PC-3 (cell line): Measurements from ENCODE around the gene C1orf52. TPM values are rescaled to one million over a fixed set of nuclear protein-coding genes. Genes with fewer than 3 reads are reported as not detected.

Source experiments
- ATAC-seq: fragments of 200-7000 bp; cut with Tn5 transposase; 2 replicates; pipeline ENCODE4 v1.9.1; 2020; ENCODE audit warnings: mild to moderate bottlenecking, moderate library complexity
- BruUV-seq: library from RNA; stranded (reverse); fragments of 400-500 nt; replicated peaks from 2 replicates; lab custom pipeline; 2021; lab: Mats Ljungman, UMichigan
- CTCF ChIA-PET: fragments of 300-600 bp; sonication (Branson Sonifier 250); formaldehyde crosslinking; loops from one replicate; lab custom pipeline; 2022; ENCODE audit warnings: antibody characterized with exemption; lab: Charles Lee
- POLR2A ChIA-PET: fragments of 300-600 bp; sonication (Branson Sonifier 250); formaldehyde crosslinking; loops from one replicate; lab custom pipeline; 2022; ENCODE audit warnings: antibody characterized with exemption; ENCODE audit not compliant: unreplicated experiment; lab: Charles Lee
- DNase-seq: peaks from one replicate; pipeline ENCODE4 v3.0.0-alpha.2; 2015
- H2AFZ ChIP-seq: fragments of 300-600 bp; sonication (generic); 2 replicates; pipeline ENCODE4 v1.6.0; 2016; ENCODE audit warnings: antibody characterized with exemption, low read length
- H3F3A ChIP-seq: fragments of 300-600 bp; sonication (generic); one replicate; pipeline ENCODE4 v1.6.0; 2017; ENCODE audit warnings: antibody characterized with exemption, low read length, control low read depth, mild to moderate bottlenecking; ENCODE audit not compliant: unreplicated experiment
- H3K27ac ChIP-seq: fragments of 300-600 bp; sonication (generic); 2 replicates; pipeline ENCODE4 v1.5.1; 2016; ENCODE audit warnings: mild to moderate bottlenecking, low read length
- H3K27me3 ChIP-seq: fragments of 300-600 bp; sonication (generic); 2 replicates; pipeline ENCODE4 v1.6.1; 2016; ENCODE audit warnings: low read length, mixed read lengths
- H3K36me3 ChIP-seq: fragments of 300-600 bp; sonication (generic); 2 replicates; pipeline ENCODE4 v1.6.1; 2016; ENCODE audit warnings: low read depth, mixed run types, low read length, mixed read lengths
- H3K4me1 ChIP-seq: fragments of 300-600 bp; sonication (generic); 2 replicates; pipeline ENCODE4 v1.5.1; 2016; ENCODE audit warnings: low read length; ENCODE audit not compliant: insufficient read depth
- H3K4me2 ChIP-seq: fragments of 300-600 bp; sonication (generic); 2 replicates; pipeline ENCODE4 v1.6.0; 2016; ENCODE audit warnings: low read length
- H3K4me3 ChIP-seq: fragments of 300-600 bp; sonication (generic); 2 replicates; pipeline ENCODE4 v1.5.1; 2016; ENCODE audit warnings: mild to moderate bottlenecking, low read length, mixed read lengths
- H3K79me2 ChIP-seq: fragments of 300-600 bp; sonication (generic); 2 replicates; pipeline ENCODE4 v1.6.1; 2017; ENCODE audit warnings: low read length, mixed read lengths
- H3K9ac ChIP-seq: fragments of 300-600 bp; sonication (generic); 2 replicates; pipeline ENCODE4 v1.6.0; 2016; ENCODE audit warnings: mild to moderate bottlenecking, low read length
- H3K9me2 ChIP-seq: fragments of 300-600 bp; sonication (generic); replicated peaks from 2 replicates; pipeline ENCODE4 v1.6.1; 2016; ENCODE audit warnings: mixed run types, low read length, mixed read lengths
- H3K9me3 ChIP-seq: fragments of 300-600 bp; sonication (generic); 2 replicates; pipeline ENCODE4 v1.6.1; 2016; ENCODE audit warnings: low read length, mixed read lengths
- H4K20me1 ChIP-seq: fragments of 300-600 bp; sonication (generic); 2 replicates; pipeline ENCODE4 v1.6.1; 2016; ENCODE audit warnings: low read length, mixed read lengths
- CTCF ChIP-seq: fragments of 300-600 bp; sonication (generic); conservative IDR thresholded peaks from 2 replicates; pipeline ENCODE4 v1.5.1; 2017; ENCODE audit warnings: antibody characterized with exemption, low read depth, mild to moderate bottlenecking, low read length
- EZH2 ChIP-seq: fragments of 300-600 bp; sonication (generic); IDR thresholded peaks from one replicate; pipeline ENCODE4 v1.6.1; 2017; ENCODE audit warnings: antibody characterized with exemption, mild to moderate bottlenecking, low read length; ENCODE audit not compliant: unreplicated experiment
- EZH2phosphoT487 ChIP-seq: fragments of 300-600 bp; sonication (generic); IDR thresholded peaks from 2 replicates; pipeline ENCODE4 v1.6.1; 2018; ENCODE audit warnings: mild to moderate bottlenecking, antibody characterized with exemption, low read length, borderline replicate concordance
- intact Hi-C: fragments of 100-400 bp; cut with micrococcal nuclease; formaldehyde crosslinking; loops from 2 replicates; pipeline ENCODE4 v1.9.0; 2023
- total RNA-seq: library from RNA; depleted of rRNA; stranded (reverse); fragments of >200 nt; gene quantifications from 2 replicates; pipeline ENCODE4 v1.2.3, GENCODE V29; 2014

Gene C1orf52
- total RNA-seq, 1 experiment from 2014 or later, result 59.9 TPM

- Histone ChIP-seq H3K79me2 (no peaks in the 10 kb centered on the region), H3K9ac (no peak overlapping the region), H3K36me3 (no peaks in the 10 kb centered on the region), H3F3A (peaks cover 4% of the 10 kb centered on the region), H3K9me2 (no peaks in the 10 kb centered on the region), H2AFZ (no peak overlapping the region), H3K27me3 (no peaks in the 10 kb centered on the region), H3K4me2 (no peak overlapping the region), H3K27ac (peak overlapping the region; percentile 9), H3K9me3 (no peaks in the 10 kb centered on the region), H3K4me1 (peaks cover 21% of the 10 kb centered on the region), H4K20me1 (no peaks in the 10 kb centered on the region), H3K4me3 (no peak overlapping the region)
- no peak for ATAC-seq
- DNase-seq, result no peak
- BruUV-seq, result no TSS peak
- intact Hi-C loops, result no loop called here
- TF ChIP-seq CTCF, result no peak
- no peak for TF ChIP-seq EZH2phosphoT487
- no peak for TF ChIP-seq EZH2
- POLR2A ChIA-PET, result interaction anchor here (0.7 kb wide), 1 partner anchor 326 kb away, joined by 3 read pairs; no protein-coding TSS in a partner anchor
- CTCF ChIA-PET, result no interaction called here
Observed at GRCh38 chr1:85303440-85304162, 44.1 kb upstream of the C1orf52 start.

GRCh38 chr1:85300140-85300539, 40.7 kb upstream of the C1orf52 start:
- peaks cover 42% of the 10 kb centered on the region for H3K4me1 ChIP-seq
- no peaks in the 10 kb centered on the region for H3K79me2 ChIP-seq
- H3K9me2 ChIP-seq, result no peaks in the 10 kb centered on the region
- H4K20me1 ChIP-seq, result no peaks in the 10 kb centered on the region
- TF ChIP-seq EZH2phosphoT487 (no peak), EZH2 (no peak), CTCF (no peak)
- H3K9ac ChIP-seq, result no peak overlapping the region
- H3K27ac ChIP-seq, result no peak overlapping the region
- ChIA-PET CTCF (no interaction called here), POLR2A (no interaction called here)
- H3K4me2 ChIP-seq, result no peak overlapping the region
- DNase-seq (no peak), ATAC-seq (no peak)
- H3K9me3 ChIP-seq, result no peaks in the 10 kb centered on the region
- no TSS peak for BruUV-seq
- H3K36me3 ChIP-seq, result no peaks in the 10 kb centered on the region
- peaks cover 23% of the 10 kb centered on the region for H3F3A ChIP-seq
- intact Hi-C loops, result no loop called here
- no peak overlapping the region for H3K4me3 ChIP-seq
- H2AFZ ChIP-seq, result no peak overlapping the region
- no peaks in the 10 kb centered on the region for H3K27me3 ChIP-seq
